H9 (cell line): ENCODE data around the gene IFRD2. TPM values are rescaled to one million over a fixed set of nuclear protein-coding genes. Genes with fewer than 3 reads are reported as not detected.

Experiments
- DNase-seq: peaks from one replicate; pipeline ENCODE4 v3.0.0-alpha.2; 2017
- H2AFZ ChIP-seq: one replicate; pipeline ENCODE4 v1.6.1; 2013; ENCODE audit warnings: mild to moderate bottlenecking, low read length, control low read depth, moderate library complexity
- H2AK5ac ChIP-seq: 2 replicates; pipeline ENCODE4 v1.6.1; 2013; ENCODE audit warnings: low read length, control low read depth, mixed read lengths; ENCODE audit not compliant: insufficient read length
- H2BK120ac ChIP-seq: one replicate; pipeline ENCODE4 v1.6.1; 2013; ENCODE audit warnings: low read depth, mild to moderate bottlenecking, low read length, control low read depth, inconsistent platforms; ENCODE audit not compliant: poor library complexity, severe bottlenecking
- H2BK12ac ChIP-seq: 2 replicates; pipeline ENCODE4 v1.6.1; 2013; ENCODE audit warnings: low read length, control low read depth, mixed read lengths, low read depth; ENCODE audit not compliant: insufficient read length
- H2BK15ac ChIP-seq: 2 replicates; pipeline ENCODE4 v1.6.1; 2013; ENCODE audit warnings: low read depth, low read length, control low read depth
- H2BK20ac ChIP-seq: one replicate; pipeline ENCODE4 v1.6.1; 2013; ENCODE audit warnings: low read depth, mild to moderate bottlenecking, low read length, control low read depth, inconsistent platforms; ENCODE audit not compliant: poor library complexity, severe bottlenecking
- H2BK5ac ChIP-seq: 2 replicates; pipeline ENCODE4 v1.6.1; 2013; ENCODE audit warnings: low read length, control low read depth, mixed read lengths; ENCODE audit not compliant: insufficient read length
- H3K14ac ChIP-seq: 2 replicates; pipeline ENCODE4 v1.6.1; 2013; ENCODE audit warnings: low read length, control low read depth; ENCODE audit not compliant: insufficient read depth
- H3K18ac ChIP-seq: 2 replicates; pipeline ENCODE4 v1.6.1; 2013; ENCODE audit warnings: low read depth, mild to moderate bottlenecking, mixed read lengths, low read length, control low read depth; ENCODE audit not compliant: insufficient read length
- H3K23ac ChIP-seq: 2 replicates; pipeline ENCODE4 v1.6.1; 2013; ENCODE audit warnings: low read length, control low read depth, mixed read lengths, low read depth; ENCODE audit not compliant: insufficient read length
- H3K23me2 ChIP-seq: 2 replicates; pipeline ENCODE4 v1.6.1; 2013; ENCODE audit warnings: low read depth, mild to moderate bottlenecking, mixed read lengths, low read length, control low read depth; ENCODE audit not compliant: insufficient read length, poor library complexity, severe bottlenecking
- H3K27ac ChIP-seq: 2 replicates; pipeline ENCODE4 v1.5.1; 2013; ENCODE audit warnings: low read length, control low read depth, mixed read lengths, low read depth; ENCODE audit not compliant: insufficient read length
- H3K27me3 ChIP-seq: 2 replicates; pipeline ENCODE4 v1.6.1; 2013; ENCODE audit warnings: low read length, control low read depth, inconsistent platforms; ENCODE audit not compliant: insufficient read depth
- H3K4ac ChIP-seq: 2 replicates; pipeline ENCODE4 v1.6.1; 2013; ENCODE audit warnings: low read depth, mild to moderate bottlenecking, control low read depth, inconsistent platforms, low read length, moderate library complexity
- H3K4me1 ChIP-seq: 2 replicates; pipeline ENCODE4 v1.6.1; 2013; ENCODE audit warnings: low read length, control low read depth, inconsistent platforms; ENCODE audit not compliant: insufficient read depth
- H3K4me2 ChIP-seq: 2 replicates; pipeline ENCODE4 v1.6.1; 2013; ENCODE audit warnings: low read length, control low read depth, mixed read lengths; ENCODE audit not compliant: insufficient read length, insufficient read depth
- H3K56ac ChIP-seq: 2 replicates; pipeline ENCODE4 v1.6.1; 2013; ENCODE audit warnings: low read depth, mild to moderate bottlenecking, mixed read lengths, low read length, control low read depth; ENCODE audit not compliant: insufficient read length
- H3K79me1 ChIP-seq: 2 replicates; pipeline ENCODE4 v1.6.1; 2013; ENCODE audit warnings: low read depth, mild to moderate bottlenecking, moderate library complexity, low read length, control low read depth, inconsistent platforms; ENCODE audit not compliant: insufficient read depth, poor library complexity, severe bottlenecking
- H3K79me2 ChIP-seq: 2 replicates; pipeline ENCODE4 v1.6.1; 2013; ENCODE audit warnings: low read length, control low read depth, inconsistent platforms; ENCODE audit not compliant: insufficient read depth
- H3K9ac ChIP-seq: 2 replicates; pipeline ENCODE4 v1.6.1; 2013; ENCODE audit warnings: low read length, control low read depth, mixed read lengths; ENCODE audit not compliant: insufficient read length; ENCODE audit errors: extremely low read depth
- H3K9me3 ChIP-seq: one replicate; pipeline ENCODE4 v1.6.1; 2013; ENCODE audit warnings: low read depth, low read length, inconsistent platforms; ENCODE audit not compliant: control insufficient read depth
- H3T11ph ChIP-seq: one replicate; pipeline ENCODE4 v1.6.1; 2013; ENCODE audit warnings: mild to moderate bottlenecking, low read length, control low read depth, inconsistent platforms
- H4K20me1 ChIP-seq: one replicate; pipeline ENCODE4 v1.6.1; 2013; ENCODE audit not compliant: control insufficient read depth, insufficient read length, insufficient read depth
- H4K5ac ChIP-seq: 2 replicates; pipeline ENCODE4 v1.6.1; 2013; ENCODE audit warnings: low read depth, mild to moderate bottlenecking, mixed read lengths, low read length, control low read depth; ENCODE audit not compliant: insufficient read length
- H4K8ac ChIP-seq: replicated peaks from 2 replicates; pipeline ENCODE4 v1.6.1; 2013; ENCODE audit warnings: low read length, control low read depth, mixed read lengths, low read depth; ENCODE audit not compliant: insufficient read length
- H4K91ac ChIP-seq: 2 replicates; pipeline ENCODE4 v1.6.1; 2013; ENCODE audit warnings: low read depth, mild to moderate bottlenecking, moderate library complexity, mixed read lengths, low read length, control low read depth; ENCODE audit not compliant: insufficient read length
- H3K27ac Mint-ChIP-seq, 3 experiments: 2 replicates in 2 of 3; 3 replicates in 1 of 3; pipeline ENCODE4 v1.8.0; 2020 to 2021; ENCODE audit warnings: mixed read lengths in 3 of 3, mild to moderate bottlenecking in 1 of 3, moderate library complexity in 1 of 3
- H3K27me3 Mint-ChIP-seq: 2 replicates; pipeline ENCODE4 v1.8.0; 2021; ENCODE audit warnings: low read depth, mild to moderate bottlenecking, moderate library complexity, mixed read lengths
- H3K36me3 Mint-ChIP-seq, 3 experiments: 2 replicates in 2 of 3; 3 replicates in 1 of 3; pipeline ENCODE4 v1.8.0; 2020 to 2021; ENCODE audit warnings: low read depth in 3 of 3, mixed read lengths in 3 of 3; ENCODE audit not compliant: insufficient read depth in 1 of 3
- H3K4me1 Mint-ChIP-seq, 2 experiments: 2 replicates each; pipeline ENCODE4 v1.8.0; 2020; ENCODE audit warnings: mixed read lengths in 2 of 2
- H3K4me3 Mint-ChIP-seq, 2 experiments: 2 replicates in 1 of 2; 3 replicates in 1 of 2; pipeline ENCODE4 v1.8.0; 2020 to 2021; ENCODE audit warnings: mild to moderate bottlenecking in 2 of 2, mixed read lengths in 2 of 2, moderate library complexity in 1 of 2
- H3K9me3 Mint-ChIP-seq, 2 experiments: 2 replicates in 1 of 2; 3 replicates in 1 of 2; pipeline ENCODE4 v1.8.0; 2020; ENCODE audit warnings: mild to moderate bottlenecking in 2 of 2, mixed read lengths in 2 of 2, moderate library complexity in 1 of 2
- CTCF ChIP-seq: fragments of 200-600 bp; sonication (generic); conservative IDR thresholded peaks from 3 replicates; pipeline ENCODE4 v1.8.0; 2021; ENCODE audit warnings: antibody characterized with exemption, mild to moderate bottlenecking
- WGBS: extraction: QIAGEN DNeasy Blood & Tissue Kit; methylation state at CpG from one replicate; pipeline ENCODE4 v1.1.7; 2013; ENCODE audit warnings: missing lambda C conversion rate, low lambda C conversion rate, mixed read lengths; ENCODE audit not compliant: insufficient read length; ENCODE audit errors: extremely low coverage; 5-methylcytosine and 5-hydroxymethylcytosine counted together
- total RNA-seq: library from RNA; stranded (reverse); gene quantifications from 2 replicates; pipeline ENCODE4 v1.2.1, GENCODE V29; 2021

IFRD2 gene
- total RNA-seq, 1 experiment from 2014 or later, result 109 TPM

- Histone ChIP-seq H3T11ph (no peak overlapping the region), H3K23me2 (peaks cover 24% of the 10 kb centered on the region), H4K8ac (no peak overlapping the region), H2BK15ac (no peak overlapping the region), H2BK120ac (no peak overlapping the region), H3K4ac (no peak overlapping the region), H3K79me2 (peaks cover 10% of the 10 kb centered on the region; the same call in 1 of the 2 replicates), H2BK12ac (no peak overlapping the region), H3K56ac (no peak overlapping the region), H3K18ac (no peak overlapping the region), H3K27me3 (no peaks in the 10 kb centered on the region), H4K20me1 (no peaks in the 10 kb centered on the region), H2AK5ac (no peak overlapping the region), H3K79me1 (peaks cover 6% of the 10 kb centered on the region), H3K4me1 (peaks cover 6% of the 10 kb centered on the region; the same call in 1 of the 2 replicates), H4K91ac (no peak overlapping the region), H3K14ac (no peak overlapping the region), H2AFZ (no peak overlapping the region), H2BK20ac (no peak overlapping the region), H3K9ac (no peak overlapping the region), H3K9me3 (no peaks in the 10 kb centered on the region), H3K4me2 (no peak overlapping the region), H3K27ac (no peak overlapping the region), H4K5ac (no peak overlapping the region), H2BK5ac (no peak overlapping the region), H3K23ac (no peak overlapping the region)
- H3K27me3 Mint-ChIP-seq, result no peaks in the 10 kb centered on the region; the same call in 1 of the 2 replicates
- peaks cover 25 to 48% of the 10 kb centered on the region in 2 experiments for H3K4me1 Mint-ChIP-seq
- H3K9me3 Mint-ChIP-seq, result no peaks in the 10 kb centered on the region
- H3K4me3 Mint-ChIP-seq, result peak overlapping the region in 1 of 2 experiments; percentile 9; a peak in 2 of 5 replicates
- TF ChIP-seq CTCF, result no peak
- no peak for DNase-seq
- H3K27ac Mint-ChIP-seq, result no peak overlapping the region
- no CpG with 5 or more reads among the region's 5 CpGs for WGBS
- H3K36me3 Mint-ChIP-seq, result peaks cover 26 to 42% (median 26%) of the 10 kb centered on the region in 3 experiments
Observed at GRCh38 chr3:50323614-50324199, 31.5 kb upstream of the IFRD2 start.
